Prostate gland (tissue), 2 donors: ENCODE data around the gene RPS6KA1. TPM values are rescaled to one million over a fixed set of nuclear protein-coding genes. Genes with fewer than 3 reads are reported as not detected.

Experiments
- DNase-seq: peaks from one replicate; pipeline ENCODE4 v3.0.0-alpha.2; 2019; ENCODE audit warnings: low spot score
- H3K27ac ChIP-seq, 2 donors: fragments of 200-600 bp; sonication (generic); 2 replicates each; pipeline ENCODE4 v1.5.1; 2017 to 2019
- H3K27me3 ChIP-seq: fragments of 200-600 bp; sonication (generic); replicated peaks from 2 replicates; pipeline ENCODE4 v1.5.1; 2019; ENCODE audit not compliant: insufficient read depth
- H3K36me3 ChIP-seq, 2 donors: fragments of 200-600 bp; sonication (generic); 1 replicate in 1 of 2; 2 replicates in 1 of 2; pipeline versions ENCODE4 v1.5.1 to v1.8.1; 2017 to 2019
- H3K4me1 ChIP-seq: fragments of 200-600 bp; sonication (generic); replicated peaks from 2 replicates; pipeline ENCODE4 v1.5.1; 2019
- H3K4me3 ChIP-seq, 2 donors: fragments of 200-600 bp; sonication (generic); 2 replicates each; pipeline ENCODE4 v1.5.1; 2017 to 2019
- H3K9me3 ChIP-seq: fragments of 200-600 bp; sonication (generic); 2 replicates; pipeline ENCODE4 v1.5.1; 2017
- POLR2A ChIP-seq: fragments of 450-650 bp; IDR thresholded peaks from one replicate; pipeline ENCODE4 v1.6.1; 2016; ENCODE audit warnings: antibody characterized with exemption, mild to moderate bottlenecking
- POLR2AphosphoS5 ChIP-seq: sonication (generic); formaldehyde crosslinking; IDR thresholded peaks from one replicate; pipeline ENCODE4 v1.6.1; 2017; ENCODE audit warnings: antibody characterized with exemption
- WGBS: methylation state at CpG from one replicate; pipeline ENCODE4 v1.1.5; 2018; 5-methylcytosine and 5-hydroxymethylcytosine counted together
- intact Hi-C: fragments of 100-400 bp; cut with DNase I; formaldehyde crosslinking; loops from one replicate; pipeline ENCODE4 v1.14.2; 2022
- total RNA-seq, 2 donors: library from RNA; depleted of rRNA; stranded (reverse); fragments of >200 nt; gene quantifications; one replicate each; pipeline ENCODE4 v1.1.0, GENCODE V29; 2016
- TF ChIP-seq, protein P1 (sequence below), 4 experiments: fragments of 200-600 bp in 2 of 4; fragments of 450-650 bp in 2 of 4; sonication (generic) in 2 of 4; IDR thresholded peaks; 1 replicate in 3 of 4; 2 replicates in 1 of 4; pipeline ENCODE4 v1.5.1; 2016 to 2019; ENCODE audit warnings: antibody characterized with exemption in 4 of 4, mild to moderate bottlenecking in 2 of 4, moderate library complexity in 2 of 4

RPS6KA1 gene
- 10 to 100 TPM; 38.6 to 87.5 TPM for total RNA-seq

DNA sequence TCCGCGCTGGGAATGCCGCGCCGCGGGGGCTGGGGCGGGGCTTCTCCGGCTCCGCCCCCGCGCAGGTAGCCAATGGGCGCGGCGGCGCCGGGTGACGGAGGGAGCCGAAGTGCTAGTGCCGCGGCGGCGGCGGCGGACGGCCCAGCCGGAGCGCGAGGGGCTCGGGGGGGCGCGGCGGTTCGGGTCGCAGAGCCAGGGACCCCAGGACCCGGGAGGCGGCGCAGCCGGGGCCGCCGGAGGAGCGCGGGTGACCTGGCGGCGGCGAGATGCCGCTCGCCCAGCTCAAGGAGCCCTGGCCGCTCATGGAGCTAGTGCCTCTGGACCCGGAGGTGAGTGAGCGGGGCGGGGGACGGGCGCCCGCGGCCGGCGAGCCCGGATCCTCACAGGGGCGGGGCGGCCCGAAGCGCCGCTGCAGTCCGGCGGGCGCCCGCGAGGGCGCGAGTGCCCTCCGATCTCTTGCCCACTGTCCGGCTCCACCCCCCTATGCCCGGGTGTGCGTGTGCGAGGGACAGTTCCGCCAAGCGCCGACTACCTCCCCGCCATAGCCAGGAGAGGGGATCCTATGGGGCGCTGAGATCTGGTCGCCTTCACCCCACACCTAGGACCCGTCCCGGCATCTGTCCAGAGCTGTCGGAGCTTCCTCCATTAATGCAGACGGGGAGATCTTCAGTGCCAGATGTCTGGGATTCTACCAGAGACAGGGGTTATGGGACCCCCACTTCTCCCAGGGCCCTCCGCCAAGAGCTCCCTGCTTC is at the start of gene RPS6KA1:
RPS6KA1 (plus strand) TSS at position 107 of the 755 bp plus-strand sequence; CDS start at position 267, 160 bp downstream.
- Histone ChIP-seq H3K27ac (peak within 1 kb of the TSS; percentile 83 to 91), H3K27me3 (no peaks in the 10 kb centered on the region), H3K9me3 (no peaks in the 10 kb centered on the region), H3K4me1 (peaks cover 13% of the 10 kb centered on the region), H3K36me3 (no peaks in the 10 kb centered on the region), H3K4me3 (peak within 1 kb of the TSS; percentile 74 to 95)
- DNase-seq: peak; percentile 75
- under 1% methylated on average over 61 of the region's 86 CpGs for WGBS
- intact Hi-C loops: no loop called here
- TF ChIP-seq POLR2AphosphoS5 (no peak), POLR2A (peak; percentile 85)
- TF ChIP-seq, protein P1, sequence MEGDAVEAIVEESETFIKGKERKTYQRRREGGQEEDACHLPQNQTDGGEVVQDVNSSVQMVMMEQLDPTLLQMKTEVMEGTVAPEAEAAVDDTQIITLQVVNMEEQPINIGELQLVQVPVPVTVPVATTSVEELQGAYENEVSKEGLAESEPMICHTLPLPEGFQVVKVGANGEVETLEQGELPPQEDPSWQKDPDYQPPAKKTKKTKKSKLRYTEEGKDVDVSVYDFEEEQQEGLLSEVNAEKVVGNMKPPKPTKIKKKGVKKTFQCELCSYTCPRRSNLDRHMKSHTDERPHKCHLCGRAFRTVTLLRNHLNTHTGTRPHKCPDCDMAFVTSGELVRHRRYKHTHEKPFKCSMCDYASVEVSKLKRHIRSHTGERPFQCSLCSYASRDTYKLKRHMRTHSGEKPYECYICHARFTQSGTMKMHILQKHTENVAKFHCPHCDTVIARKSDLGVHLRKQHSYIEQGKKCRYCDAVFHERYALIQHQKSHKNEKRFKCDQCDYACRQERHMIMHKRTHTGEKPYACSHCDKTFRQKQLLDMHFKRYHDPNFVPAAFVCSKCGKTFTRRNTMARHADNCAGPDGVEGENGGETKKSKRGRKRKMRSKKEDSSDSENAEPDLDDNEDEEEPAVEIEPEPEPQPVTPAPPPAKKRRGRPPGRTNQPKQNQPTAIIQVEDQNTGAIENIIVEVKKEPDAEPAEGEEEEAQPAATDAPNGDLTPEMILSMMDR (IDR thresholded peaks at IDR 0.05): peak in 2 of 4 experiments; percentile 10 to 16

DNA sequence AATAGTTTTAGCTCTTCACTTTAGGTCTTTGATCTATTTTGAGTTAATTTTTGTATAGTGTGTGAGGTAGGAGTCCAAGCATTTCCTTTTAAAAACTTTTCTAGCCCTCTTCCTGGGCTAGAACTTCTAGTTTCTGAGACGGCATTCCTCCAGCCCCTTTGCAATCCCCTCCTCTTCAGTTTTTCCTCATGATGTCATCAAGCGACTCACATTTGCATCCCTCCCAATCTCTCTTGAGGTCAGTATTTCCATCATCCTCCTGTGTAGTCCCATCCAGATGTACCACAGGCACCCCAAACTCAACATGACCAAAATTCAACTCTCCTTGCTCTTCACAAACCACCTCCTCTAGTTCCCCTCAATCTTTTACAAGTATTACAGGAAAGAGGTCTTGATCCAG is 46.6 kb upstream of the RPS6KA1 start:
- 84% methylated on average over 2 of the region's 2 CpGs for WGBS
- DNase-seq: no peak
- no peaks in the 10 kb centered on the region for H3K36me3 ChIP-seq

GRCh38 chr1:26483980-26484379 is 45.6 kb upstream of the RPS6KA1 start:
- TF ChIP-seq POLR2AphosphoS5 (no peak), POLR2A (no peak)
- TF ChIP-seq, protein P1 (IDR thresholded peaks at IDR 0.05): no peak
- H3K4me1 ChIP-seq: no peaks in the 10 kb centered on the region
- WGBS: 79% methylated on average over 2 of the region's 2 CpGs
- no peak for DNase-seq
- no peaks in the 10 kb centered on the region for H3K27me3 ChIP-seq
- no peak overlapping the region for H3K4me3 ChIP-seq
- H3K9me3 ChIP-seq: no peaks in the 10 kb centered on the region
- no peaks in the 10 kb centered on the region for H3K36me3 ChIP-seq
- H3K27ac ChIP-seq: no peak overlapping the region
- intact Hi-C loops: no loop called here

More for the DNA sequence above, 46.6 kb upstream of the RPS6KA1 start:
- Histone ChIP-seq H3K9me3 (no peaks in the 10 kb centered on the region), H3K27me3 (no peaks in the 10 kb centered on the region), H3K4me3 (no peak overlapping the region), H3K4me1 (no peaks in the 10 kb centered on the region), H3K27ac (no peak overlapping the region)
- no peak for TF ChIP-seq POLR2AphosphoS5
- TF ChIP-seq POLR2A: no peak
- TF ChIP-seq, protein P1 (IDR thresholded peaks at IDR 0.05): no peak
- intact Hi-C loops: no loop called here

- H3K9me3 ChIP-seq: no peaks in the 10 kb centered on the region
- no peaks in the 10 kb centered on the region for H3K36me3 ChIP-seq
- WGBS: 91% methylated on average over 4 of the region's 4 CpGs
- no peak overlapping the region for H3K4me3 ChIP-seq
- H3K27me3 ChIP-seq: no peaks in the 10 kb centered on the region
- TF ChIP-seq, protein P1 (IDR thresholded peaks at IDR 0.05): no peak
- no peak for TF ChIP-seq POLR2A
- TF ChIP-seq POLR2AphosphoS5: no peak
- DNase-seq: no peak
- H3K27ac ChIP-seq: no peak overlapping the region
- no peaks in the 10 kb centered on the region for H3K4me1 ChIP-seq
- intact Hi-C loops: no loop called here
Observed at GRCh38 chr1:26490155-26490554, 39.4 kb upstream of the RPS6KA1 start.

DNA sequence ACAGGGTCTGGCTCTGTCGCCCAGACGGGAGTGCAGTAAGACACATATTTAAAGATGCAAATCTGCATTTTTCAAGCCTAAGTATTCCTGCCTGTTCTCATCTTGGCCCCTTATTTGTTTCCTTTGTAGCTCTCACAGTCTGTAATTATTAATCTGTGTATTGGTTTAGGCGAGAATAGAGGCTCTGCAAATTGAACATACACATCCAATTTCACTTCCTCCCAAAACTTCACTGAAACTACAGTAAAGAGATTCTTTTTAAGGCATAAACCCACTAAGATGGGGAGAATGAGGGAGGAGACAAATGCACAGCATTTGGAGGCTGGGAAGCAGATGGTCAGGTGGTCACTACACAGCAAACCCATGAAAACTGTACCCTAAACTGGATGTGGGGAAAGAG is 36.3 kb upstream of the RPS6KA1 start:
- WGBS: 43% methylated on average over 3 of the region's 3 CpGs

More for the DNA sequence above, 36.3 kb upstream of the RPS6KA1 start:
- H3K36me3 ChIP-seq: no peaks in the 10 kb centered on the region
- H3K27ac ChIP-seq: no peak overlapping the region
- no peaks in the 10 kb centered on the region for H3K4me1 ChIP-seq
- intact Hi-C loops: no loop called here
- no peak overlapping the region for H3K4me3 ChIP-seq
- no peak for DNase-seq
- no peaks in the 10 kb centered on the region for H3K9me3 ChIP-seq
- no peaks in the 10 kb centered on the region for H3K27me3 ChIP-seq
- TF ChIP-seq POLR2A (no peak), POLR2AphosphoS5 (no peak)
- TF ChIP-seq, protein P1 (IDR thresholded peaks at IDR 0.05): no peak
